NT2/D1 (cell line): Measurements from ENCODE around the gene NEGR1.

Experiments
- DNase-seq: peaks from one replicate; pipeline ENCODE4 v3.0.0-alpha.2; 2011; ENCODE audit warnings: low read depth, low spot score
- H3K27me3 ChIP-seq: 2 replicates; pipeline ENCODE4 v1.6.0; 2011; ENCODE audit warnings: mild to moderate bottlenecking; ENCODE audit not compliant: insufficient read length, insufficient read depth
- H3K36me3 ChIP-seq: 2 replicates; pipeline ENCODE4 v1.6.1; 2011; ENCODE audit warnings: mild to moderate bottlenecking, low read length, mixed read lengths; ENCODE audit not compliant: insufficient read depth, insufficient read length
- H3K4me1 ChIP-seq: 2 replicates; pipeline ENCODE4 v1.5.1; 2011; ENCODE audit not compliant: insufficient read depth, insufficient read length
- H3K4me3 ChIP-seq: 2 replicates; pipeline ENCODE4 v1.5.1; 2011; ENCODE audit warnings: low read depth; ENCODE audit not compliant: insufficient read length
- H3K9ac ChIP-seq: 2 replicates; pipeline ENCODE4 v1.6.0; 2011; ENCODE audit warnings: low read depth; ENCODE audit not compliant: insufficient read length
- H3K9me3 ChIP-seq: 2 replicates; pipeline ENCODE4 v1.5.1; 2011; ENCODE audit warnings: mild to moderate bottlenecking, low read length; ENCODE audit not compliant: insufficient read depth
- SUZ12 ChIP-seq: IDR thresholded peaks from 2 replicates; pipeline ENCODE4 v1.6.1; 2011; ENCODE audit not compliant: insufficient read length, insufficient read depth; ENCODE audit errors: extremely low read depth
- YY1 ChIP-seq: IDR thresholded peaks from 2 replicates; pipeline ENCODE4 v1.6.1; 2011; ENCODE audit not compliant: insufficient read length, insufficient read depth
- ZNF274 ChIP-seq: IDR thresholded peaks from 2 replicates; pipeline ENCODE4 v1.6.1; 2011; ENCODE audit warnings: mild to moderate bottlenecking, low read depth, low read length

Gene NEGR1

DNA sequence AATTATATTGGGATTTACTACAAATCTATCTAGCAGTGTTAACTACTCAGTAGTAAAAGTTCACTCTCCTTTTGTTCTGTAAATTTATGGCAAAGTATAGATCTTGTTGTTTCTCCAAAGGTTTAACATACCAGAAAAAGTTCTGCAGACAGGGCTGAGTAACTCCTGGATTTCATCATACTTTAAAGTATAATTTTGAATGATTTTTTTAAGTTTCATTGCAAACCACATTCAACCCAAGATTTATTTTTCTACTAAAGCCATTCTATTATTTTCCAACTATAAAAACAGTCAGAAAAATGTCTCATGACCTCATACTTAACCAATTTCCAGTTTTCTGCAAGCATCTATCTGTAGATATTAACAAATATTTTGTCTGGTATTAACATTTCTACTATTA, 615.7 kb downstream of the NEGR1 start:
- no peaks in the 10 kb centered on the region for H3K27me3 ChIP-seq
- DNase-seq, result no peak
- H3K4me3 ChIP-seq, result no peak overlapping the region
- no peaks in the 10 kb centered on the region for H3K9me3 ChIP-seq
- no peaks in the 10 kb centered on the region for H3K4me1 ChIP-seq
- no peak overlapping the region for H3K9ac ChIP-seq
- no peaks in the 10 kb centered on the region for H3K36me3 ChIP-seq
- no peak for TF ChIP-seq ZNF274
- TF ChIP-seq YY1, result no peak
- no peak for TF ChIP-seq SUZ12

- no peaks in the 10 kb centered on the region for H3K9me3 ChIP-seq
- H3K36me3 ChIP-seq, result no peaks in the 10 kb centered on the region
- H3K9ac ChIP-seq, result no peak overlapping the region
- no peaks in the 10 kb centered on the region for H3K4me1 ChIP-seq
- DNase-seq, result no peak
- TF ChIP-seq YY1 (no peak), ZNF274 (no peak), SUZ12 (no peak)
- no peaks in the 10 kb centered on the region for H3K27me3 ChIP-seq
- H3K4me3 ChIP-seq, result no peak overlapping the region
Observed at GRCh38 chr1:71660411-71660810, 621.9 kb downstream of the NEGR1 start.

- Histone ChIP-seq H3K27me3 (no peaks in the 10 kb centered on the region), H3K9me3 (no peaks in the 10 kb centered on the region), H3K9ac (no peak overlapping the region), H3K36me3 (no peaks in the 10 kb centered on the region), H3K4me3 (no peak overlapping the region), H3K4me1 (no peaks in the 10 kb centered on the region)
- TF ChIP-seq ZNF274 (no peak), YY1 (no peak), SUZ12 (no peak)
- DNase-seq, result no peak
Observed at GRCh38 chr1:71657891-71658679, 624.3 kb downstream of the NEGR1 start.

- DNase-seq, result no peak
- TF ChIP-seq ZNF274 (no peak), YY1 (no peak), SUZ12 (no peak)
- H3K4me3 ChIP-seq, result no peak overlapping the region
Observed at GRCh38 chr1:71656902-71657301, 625.4 kb downstream of the NEGR1 start.

GRCh38 chr1:71655604-71656003, 626.7 kb downstream of the NEGR1 start:
- Histone ChIP-seq H3K27me3 (no peaks in the 10 kb centered on the region), H3K4me3 (no peak overlapping the region), H3K9ac (no peak overlapping the region), H3K4me1 (no peaks in the 10 kb centered on the region), H3K36me3 (no peaks in the 10 kb centered on the region), H3K9me3 (no peaks in the 10 kb centered on the region)
- DNase-seq, result no peak
- no peak for TF ChIP-seq YY1
- TF ChIP-seq ZNF274, result no peak
- TF ChIP-seq SUZ12, result no peak

More at GRCh38 chr1:71656902-71657301, 625.4 kb downstream of the NEGR1 start:
- H3K9ac ChIP-seq, result no peak overlapping the region
- H3K27me3 ChIP-seq, result no peaks in the 10 kb centered on the region
- no peaks in the 10 kb centered on the region for H3K9me3 ChIP-seq
- H3K4me1 ChIP-seq, result no peaks in the 10 kb centered on the region
- H3K36me3 ChIP-seq, result no peaks in the 10 kb centered on the region

GRCh38 chr1:71653952-71654351, 628.4 kb downstream of the NEGR1 start:
- no peak for TF ChIP-seq YY1
- no peak for TF ChIP-seq ZNF274
- TF ChIP-seq SUZ12, result no peak
- no peak for DNase-seq
- H3K27me3 ChIP-seq, result no peaks in the 10 kb centered on the region
- H3K36me3 ChIP-seq, result no peaks in the 10 kb centered on the region
- no peaks in the 10 kb centered on the region for H3K4me1 ChIP-seq
- no peaks in the 10 kb centered on the region for H3K9me3 ChIP-seq
- H3K4me3 ChIP-seq, result no peak overlapping the region
- H3K9ac ChIP-seq, result no peak overlapping the region

DNA sequence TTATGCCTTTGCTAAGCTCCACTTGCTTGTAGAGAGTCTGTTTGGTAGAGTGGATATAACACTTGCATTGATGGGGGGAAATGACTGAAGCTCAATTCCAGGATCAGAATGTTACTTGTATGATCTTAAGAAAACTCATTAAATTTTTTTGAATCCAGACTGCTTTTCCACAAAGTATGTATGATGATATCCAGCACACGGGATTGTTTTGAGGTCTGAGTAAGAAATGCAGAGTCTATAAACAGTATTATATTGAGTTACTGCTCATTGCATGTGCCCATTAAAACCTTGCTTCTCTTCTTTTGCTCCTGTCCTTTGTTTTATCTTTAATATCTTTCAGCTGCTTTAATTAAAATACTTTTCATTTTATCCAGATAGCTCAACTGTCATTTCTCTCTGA, 631.1 kb downstream of the NEGR1 start:
- TF ChIP-seq SUZ12 (no peak), YY1 (no peak), ZNF274 (no peak)
- Histone ChIP-seq H3K27me3 (no peaks in the 10 kb centered on the region), H3K4me3 (no peak overlapping the region), H3K4me1 (no peaks in the 10 kb centered on the region), H3K9me3 (no peaks in the 10 kb centered on the region), H3K36me3 (no peaks in the 10 kb centered on the region), H3K9ac (no peak overlapping the region)
- DNase-seq, result no peak
